HepG2 (cell line): ENCODE data around the gene CABP2. TPM values are rescaled to one million over a fixed set of nuclear protein-coding genes. Genes with fewer than 3 reads are reported as not detected.

Experiments used
- AKNA ChIP-seq: sonication (generic); formaldehyde crosslinking; IDR thresholded peaks from 2 replicates; pipeline ENCODE4 v1.4.0; 2020; ENCODE audit warnings: missing genetic modification reagents, borderline replicate concordance
- CBX2 ChIP-seq, 2 experiments: fragments of 200-600 bp in 1 of 2; sonication (generic); formaldehyde crosslinking in 1 of 2; IDR thresholded peaks; 2 replicates each; pipeline versions ENCODE4 v1.7.0 to v1.8.1; 2018 to 2022; ENCODE audit warnings: low read depth in 2 of 2, low read length in 1 of 2, mild to moderate bottlenecking in 1 of 2, missing genetic modification reagents in 1 of 2
- CEBPB ChIP-seq: IDR thresholded peaks from 2 replicates; pipeline ENCODE4 v1.6.1; 2011; ENCODE audit warnings: low read depth, low read length, improper control_type of control experiment, borderline replicate concordance
- CEBPZ ChIP-seq: IDR thresholded peaks from 2 replicates; pipeline ENCODE4 v1.6.1; 2012; ENCODE audit warnings: low read length, improper control_type of control experiment
- ZBTB25 ChIP-seq: IDR thresholded peaks from 2 replicates; pipeline ENCODE4 v1.6.1; 2018; ENCODE audit warnings: missing genetic modification reagents
- ZNF136 ChIP-seq: sonication (generic); formaldehyde crosslinking; IDR thresholded peaks from 2 replicates; pipeline ENCODE4 v1.8.1; 2022; ENCODE audit warnings: low read depth, mild to moderate bottlenecking, moderate library complexity, missing genetic modification reagents
- ZNF276 ChIP-seq: sonication (generic); formaldehyde crosslinking; IDR thresholded peaks from 2 replicates; pipeline ENCODE4 v1.4.0; 2020; ENCODE audit warnings: mild to moderate bottlenecking, low read depth, missing genetic modification reagents
- ZNF451 ChIP-seq: sonication (generic); formaldehyde crosslinking; IDR thresholded peaks from 2 replicates; pipeline ENCODE4 v1.5.0; 2020; ENCODE audit warnings: mild to moderate bottlenecking, missing genetic modification reagents
- ZNF660 ChIP-seq: sonication (generic); formaldehyde crosslinking; IDR thresholded peaks from 2 replicates; pipeline ENCODE4 v1.5.1; 2020; ENCODE audit warnings: mild to moderate bottlenecking, low read depth, missing genetic modification reagents, borderline replicate concordance
- polyA plus RNA-seq, 8 experiments: library from polyadenylated mRNA; depleted of rRNA in 3 of 8; stranded (reverse) in 7 of 8; unstranded in 1 of 8; fragments of >200 nt; fragmentation: Illumina TruSeq in 4 of 8; extraction: Trizol in 4 of 8; gene quantifications; 2 replicates each; pipeline versions ENCODE4 v1.2.1 to v1.2.3, GENCODE V29; 2011 to 2016; ENCODE audit warnings: low read depth in 4 of 8, missing spikeins in 1 of 8, mixed read lengths in 1 of 8; ENCODE audit not compliant: insufficient read depth in 1 of 8
- total RNA-seq, 5 experiments: library from RNA; depleted of rRNA; stranded (reverse); fragments of >200 nt; fragmentation: Illumina TruSeq; extraction: Trizol; gene quantifications; 2 replicates each; pipeline ENCODE4 v1.2.3, GENCODE V29; 2016; ENCODE audit warnings: low read depth in 1 of 5

Gene CABP2
- total and polyA plus RNA-seq, 2 of the 13 experiments (the other 11 are each of a cell fraction or from before 2014, with no cell fraction given) = not detected

GRCh38 chr11:67505605-67506396 is 17.4 kb downstream of the CABP2 start (continued):
- TF ChIP-seq AKNA (CRISPR knock-in tag) (no peak), ZNF660 (no peak), ZNF451 (CRISPR knock-in tag) (0 out of 2 replicates have a peak, but pooled peaks have one; percentile 9), CBX2 (IDR thresholded peaks at IDR 0.05; ENCODE audit: low read depth, low read length) (no peak), CBX2 (CRISPR knock-in tag; IDR thresholded peaks at IDR 0.05; ENCODE audit: low read depth) (no peak), CEBPB (no peak), ZNF276 (CRISPR knock-in tag) (no peak), ZNF136 (0 out of 2 replicates have a peak, but pooled peaks have one; percentile 68), CEBPZ (no peak), ZBTB25 (CRISPR knock-in tag) (no peak)
- TF ChIP-seq, all 625 proteins: peak for 171
